GM15510 (cell line): ENCODE measurements around the gene SPIC.

Experiments
- POLR2A ChIP-seq: IDR thresholded peaks from 3 replicates; pipeline ENCODE4 v1.6.1; 2011; ENCODE audit warnings: borderline replicate concordance; ENCODE audit not compliant: insufficient read length; ENCODE audit errors: extremely low read depth

SPIC gene

DNA sequence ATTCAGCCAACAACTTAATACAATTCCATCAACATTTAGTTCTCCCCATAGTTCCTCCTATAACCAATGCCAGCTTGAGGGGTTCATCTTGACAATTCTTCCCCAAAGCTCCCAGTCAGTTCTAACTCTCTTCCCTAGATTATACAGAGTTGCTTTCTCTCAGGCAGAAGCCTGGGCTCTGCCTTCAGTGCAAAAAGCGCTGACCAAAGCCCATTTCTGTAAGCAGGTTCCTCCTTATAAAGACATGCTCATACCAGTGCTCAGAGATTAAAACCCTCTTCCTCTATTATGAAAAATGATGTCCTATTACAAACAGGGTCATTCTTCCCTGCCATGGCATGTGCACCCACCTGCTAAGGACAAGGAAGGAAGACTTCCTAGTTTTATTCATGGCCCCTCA is 16.2 kb downstream of the SPIC start:
- no peak for TF ChIP-seq POLR2A

DNA sequence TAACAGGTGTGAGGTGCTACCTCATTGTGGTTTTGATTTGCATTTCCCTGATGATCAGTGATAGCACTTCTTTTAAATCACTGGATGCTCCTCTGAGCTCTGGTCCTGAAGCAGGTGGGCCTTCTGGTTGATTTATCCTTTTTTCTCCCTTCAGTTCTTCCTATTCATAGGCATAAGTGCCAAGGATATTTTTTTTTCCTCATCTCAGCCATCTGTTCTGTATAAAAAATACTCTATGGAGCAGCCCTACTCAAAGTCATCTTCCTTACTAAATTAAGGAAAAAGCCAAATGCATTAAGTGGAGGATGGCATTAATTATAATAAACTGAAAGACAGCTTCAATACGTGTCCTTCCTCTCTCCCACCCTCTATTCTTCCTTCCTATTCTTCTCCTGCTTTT is 18.4 kb downstream of the SPIC start:
- no peak for TF ChIP-seq POLR2A

DNA sequence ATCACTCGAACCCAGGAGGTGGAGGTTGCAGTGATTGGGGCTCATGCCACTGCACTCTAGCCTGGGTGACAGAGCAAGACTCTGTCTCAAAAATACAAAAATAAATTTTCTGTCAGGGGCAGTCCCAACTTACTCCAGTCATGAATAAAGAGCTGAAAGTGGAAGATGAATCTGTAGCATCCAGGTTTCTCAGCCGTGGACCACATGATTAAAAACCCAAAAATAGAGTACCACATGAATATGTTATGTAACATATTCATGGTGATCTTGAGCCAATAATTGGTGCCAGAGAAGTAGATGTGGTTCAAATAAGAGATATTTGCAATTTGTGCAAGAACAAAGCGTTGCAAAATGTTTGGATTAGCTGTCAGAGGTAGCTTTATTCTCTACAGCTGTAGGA is 23.1 kb downstream of the SPIC start:
- no peak for TF ChIP-seq POLR2A

DNA sequence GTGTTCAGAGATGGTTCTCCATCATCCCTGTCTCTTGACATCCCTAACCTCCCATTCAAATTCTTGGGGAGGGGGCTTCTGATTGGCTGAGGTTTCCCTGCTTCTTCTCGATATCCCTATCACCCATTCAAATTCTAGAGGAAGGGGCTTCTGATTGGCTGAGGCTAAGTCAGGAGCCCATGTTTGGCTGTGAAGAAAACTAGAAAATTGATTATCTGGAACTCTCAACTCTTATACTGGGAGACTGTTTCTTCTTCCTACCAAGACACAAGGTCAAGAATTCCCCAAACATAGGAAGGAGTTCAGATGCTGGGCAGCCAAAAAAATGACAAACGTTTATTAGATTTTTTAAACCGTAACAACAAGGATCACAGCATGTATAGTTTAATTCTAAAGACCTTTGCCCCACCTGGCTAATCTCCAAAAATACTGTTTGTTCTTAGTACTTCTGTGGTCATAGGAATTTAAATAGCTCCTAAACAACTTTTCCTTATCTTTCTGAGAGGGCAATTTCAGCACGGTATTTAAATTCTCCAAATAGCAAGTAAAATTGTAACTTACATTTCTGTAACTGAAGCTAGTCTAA is 26.4 kb downstream of the SPIC start:
- TF ChIP-seq POLR2A: no peak

DNA sequence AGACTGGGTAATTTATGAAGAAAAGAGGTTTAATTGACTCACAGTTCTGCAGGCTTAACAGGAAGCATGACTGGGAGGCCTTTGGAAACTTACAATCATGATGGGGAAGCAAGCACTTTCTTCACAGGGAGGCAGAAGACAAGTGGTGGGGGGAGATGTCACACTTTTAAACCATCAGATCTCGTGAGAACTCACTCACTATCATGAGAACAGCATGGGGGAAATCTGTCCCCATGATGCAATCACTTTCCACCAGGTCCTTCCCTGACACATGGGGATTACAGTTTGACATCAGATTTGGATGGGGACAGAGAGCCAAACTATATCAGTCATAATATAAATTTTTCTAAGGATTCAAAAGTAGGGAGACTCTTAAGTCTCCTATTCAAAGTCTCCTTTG is 46.0 kb downstream of the SPIC start:
- no peak for TF ChIP-seq POLR2A

DNA sequence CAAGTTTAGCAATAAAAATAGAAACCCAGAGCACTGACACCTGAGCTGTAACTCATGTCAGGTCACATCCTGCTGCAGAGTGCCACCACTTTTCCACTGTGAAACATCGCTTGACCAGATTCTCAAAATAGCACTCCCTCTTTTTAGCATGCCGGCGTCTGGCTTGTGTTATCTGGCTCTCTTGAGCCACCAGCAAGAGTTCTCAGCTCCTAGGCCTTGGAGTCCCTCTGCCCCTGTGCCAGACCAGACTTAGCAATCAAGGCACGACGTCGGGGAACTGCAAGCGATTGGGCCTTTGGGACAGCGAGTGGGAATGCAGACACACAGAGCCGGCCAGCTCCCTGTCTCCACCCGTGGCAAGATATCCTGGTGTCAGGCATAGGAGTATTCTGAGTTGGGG is 52.5 kb downstream of the SPIC start:
- TF ChIP-seq POLR2A: no peak

DNA sequence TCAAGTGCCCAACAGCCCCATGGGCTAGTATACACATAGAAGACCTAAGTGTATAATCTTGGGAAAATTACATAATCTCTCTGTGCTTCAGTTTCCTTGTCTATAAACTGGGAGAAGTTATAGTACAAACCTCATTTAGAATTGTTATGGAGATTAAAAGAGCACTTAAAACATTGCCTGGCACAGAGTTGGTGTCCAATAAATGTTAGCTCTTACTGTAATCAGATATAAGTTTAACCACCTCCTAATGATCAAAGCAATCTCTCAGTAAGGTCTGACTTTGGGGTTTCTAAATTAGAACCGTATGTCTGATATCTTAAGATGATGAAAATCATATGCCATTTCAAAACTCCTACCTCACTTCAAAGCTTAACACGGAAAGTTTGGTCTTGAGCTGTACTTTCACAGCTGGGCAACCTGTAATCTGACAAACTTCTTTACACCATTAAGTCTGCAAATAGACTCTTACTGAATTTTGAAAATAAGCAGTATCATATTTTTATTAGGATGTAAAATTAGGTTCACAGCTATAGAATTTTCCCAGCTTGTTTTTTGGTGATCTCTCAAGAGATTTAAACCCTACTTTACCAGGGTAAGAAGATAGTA is 61.0 kb downstream of the SPIC start:
- TF ChIP-seq POLR2A: no peak
